GM23338 (cell line): ENCODE data around the gene ADCY3.

Experiments
- CREB1 ChIP-seq: fragments of 250-450 bp; sonication (Bioruptor Pico); IDR thresholded peaks from 2 replicates; pipeline ENCODE4 v1.5.0; 2020; ENCODE audit warnings: low read depth, mild to moderate bottlenecking, moderate library complexity
- CTCF ChIP-seq, 2 experiments: fragments of 200-600 bp in 1 of 2; sonication (generic) in 1 of 2; conservative IDR thresholded peaks; 2 replicates each; pipeline versions ENCODE4 v1.5.1 to v1.6.1; 2016 to 2017; ENCODE audit warnings: antibody characterized with exemption in 2 of 2, low read depth in 2 of 2, mild to moderate bottlenecking in 2 of 2, moderate library complexity in 1 of 2
- ETS1 ChIP-seq: IDR thresholded peaks from 2 replicates; pipeline ENCODE4 v1.6.1; 2016; ENCODE audit warnings: antibody characterized with exemption
- EZH2 ChIP-seq: fragments of 200-600 bp; sonication (generic); IDR thresholded peaks from one replicate; pipeline ENCODE4 v1.8.0; 2017; ENCODE audit warnings: antibody characterized with exemption, mild to moderate bottlenecking, low read depth; ENCODE audit not compliant: unreplicated experiment
- EZH2phosphoT487 ChIP-seq: fragments of 200-600 bp; sonication (generic); IDR thresholded peaks from one replicate; pipeline ENCODE4 v1.8.1; 2018; ENCODE audit warnings: antibody characterized with exemption; ENCODE audit not compliant: unreplicated experiment
- JUNB ChIP-seq: IDR thresholded peaks from one replicate; pipeline ENCODE4 v1.6.1; 2016; ENCODE audit warnings: antibody characterized with exemption; ENCODE audit not compliant: unreplicated experiment
- NANOG ChIP-seq: IDR thresholded peaks from 2 replicates; pipeline ENCODE4 v1.6.1; 2016; ENCODE audit warnings: antibody characterized with exemption, borderline replicate concordance
- POLR2AphosphoS5 ChIP-seq: IDR thresholded peaks from 2 replicates; pipeline ENCODE4 v1.6.1; 2016; ENCODE audit warnings: antibody characterized with exemption, low read depth
- STAT1 ChIP-seq: IDR thresholded peaks from one replicate; pipeline ENCODE4 v1.6.1; 2016; ENCODE audit warnings: antibody characterized with exemption; ENCODE audit not compliant: unreplicated experiment
- ZNF114 ChIP-seq: fragments of 250-450 bp; sonication (Bioruptor Pico); IDR thresholded peaks from 2 replicates; pipeline ENCODE4 v1.5.0; 2020; ENCODE audit warnings: mild to moderate bottlenecking, moderate library complexity
- ZNF331 ChIP-seq: fragments of 250-450 bp; sonication (Bioruptor Pico); IDR thresholded peaks from 2 replicates; pipeline ENCODE4 v1.5.0; 2020; ENCODE audit warnings: low read depth, mild to moderate bottlenecking, moderate library complexity
- TF ChIP-seq, protein P1 (sequence below): IDR thresholded peaks from one replicate; pipeline ENCODE4 v1.6.1; 2018; ENCODE audit warnings: antibody characterized with exemption; ENCODE audit not compliant: unreplicated experiment
- TF ChIP-seq, protein P2 (sequence below): fragments of 250-450 bp; sonication (Bioruptor Pico); IDR thresholded peaks from 2 replicates; pipeline ENCODE4 v1.5.0; 2020; ENCODE audit warnings: mild to moderate bottlenecking, moderate library complexity

DNA sequence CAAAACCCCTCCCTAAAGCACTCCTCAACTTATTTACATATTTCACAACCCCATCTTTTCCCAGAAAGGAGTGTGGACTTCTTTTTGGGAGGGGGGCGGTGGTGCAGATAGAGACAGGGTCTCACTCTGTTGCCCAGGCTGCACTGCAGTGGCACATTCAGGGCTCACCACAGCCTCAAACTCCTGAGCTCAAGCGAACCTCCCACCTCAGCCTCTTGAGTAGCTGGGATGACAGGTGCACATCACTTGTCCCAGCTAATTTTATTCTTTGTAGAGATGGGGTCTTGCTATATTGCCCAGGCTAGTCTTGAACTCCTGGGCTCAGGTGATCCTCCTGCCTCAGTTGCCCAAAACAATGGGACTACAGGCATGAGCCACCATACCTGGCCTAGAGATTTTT is 44.1 kb downstream of the ADCY3 start:
- no peak for TF ChIP-seq CTCF (conservative IDR thresholded peaks at IDR 0.05; ENCODE audit: low read depth in 2 of 2)
- TF ChIP-seq POLR2AphosphoS5 = no peak
- no peak for TF ChIP-seq CREB1 (CRISPR knock-in tag)
- no peak for TF ChIP-seq ZNF331
- no peak for TF ChIP-seq EZH2
- no peak for TF ChIP-seq EZH2phosphoT487
- TF ChIP-seq, protein P1, sequence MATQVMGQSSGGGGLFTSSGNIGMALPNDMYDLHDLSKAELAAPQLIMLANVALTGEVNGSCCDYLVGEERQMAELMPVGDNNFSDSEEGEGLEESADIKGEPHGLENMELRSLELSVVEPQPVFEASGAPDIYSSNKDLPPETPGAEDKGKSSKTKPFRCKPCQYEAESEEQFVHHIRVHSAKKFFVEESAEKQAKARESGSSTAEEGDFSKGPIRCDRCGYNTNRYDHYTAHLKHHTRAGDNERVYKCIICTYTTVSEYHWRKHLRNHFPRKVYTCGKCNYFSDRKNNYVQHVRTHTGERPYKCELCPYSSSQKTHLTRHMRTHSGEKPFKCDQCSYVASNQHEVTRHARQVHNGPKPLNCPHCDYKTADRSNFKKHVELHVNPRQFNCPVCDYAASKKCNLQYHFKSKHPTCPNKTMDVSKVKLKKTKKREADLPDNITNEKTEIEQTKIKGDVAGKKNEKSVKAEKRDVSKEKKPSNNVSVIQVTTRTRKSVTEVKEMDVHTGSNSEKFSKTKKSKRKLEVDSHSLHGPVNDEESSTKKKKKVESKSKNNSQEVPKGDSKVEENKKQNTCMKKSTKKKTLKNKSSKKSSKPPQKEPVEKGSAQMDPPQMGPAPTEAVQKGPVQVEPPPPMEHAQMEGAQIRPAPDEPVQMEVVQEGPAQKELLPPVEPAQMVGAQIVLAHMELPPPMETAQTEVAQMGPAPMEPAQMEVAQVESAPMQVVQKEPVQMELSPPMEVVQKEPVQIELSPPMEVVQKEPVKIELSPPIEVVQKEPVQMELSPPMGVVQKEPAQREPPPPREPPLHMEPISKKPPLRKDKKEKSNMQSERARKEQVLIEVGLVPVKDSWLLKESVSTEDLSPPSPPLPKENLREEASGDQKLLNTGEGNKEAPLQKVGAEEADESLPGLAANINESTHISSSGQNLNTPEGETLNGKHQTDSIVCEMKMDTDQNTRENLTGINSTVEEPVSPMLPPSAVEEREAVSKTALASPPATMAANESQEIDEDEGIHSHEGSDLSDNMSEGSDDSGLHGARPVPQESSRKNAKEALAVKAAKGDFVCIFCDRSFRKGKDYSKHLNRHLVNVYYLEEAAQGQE = no peak
- TF ChIP-seq ZNF114 (CRISPR knock-in tag) = no peak
- TF ChIP-seq NANOG = no peak
- no peak for TF ChIP-seq JUNB
- no peak for TF ChIP-seq STAT1
- TF ChIP-seq ETS1 = no peak
- TF ChIP-seq, protein P2, sequence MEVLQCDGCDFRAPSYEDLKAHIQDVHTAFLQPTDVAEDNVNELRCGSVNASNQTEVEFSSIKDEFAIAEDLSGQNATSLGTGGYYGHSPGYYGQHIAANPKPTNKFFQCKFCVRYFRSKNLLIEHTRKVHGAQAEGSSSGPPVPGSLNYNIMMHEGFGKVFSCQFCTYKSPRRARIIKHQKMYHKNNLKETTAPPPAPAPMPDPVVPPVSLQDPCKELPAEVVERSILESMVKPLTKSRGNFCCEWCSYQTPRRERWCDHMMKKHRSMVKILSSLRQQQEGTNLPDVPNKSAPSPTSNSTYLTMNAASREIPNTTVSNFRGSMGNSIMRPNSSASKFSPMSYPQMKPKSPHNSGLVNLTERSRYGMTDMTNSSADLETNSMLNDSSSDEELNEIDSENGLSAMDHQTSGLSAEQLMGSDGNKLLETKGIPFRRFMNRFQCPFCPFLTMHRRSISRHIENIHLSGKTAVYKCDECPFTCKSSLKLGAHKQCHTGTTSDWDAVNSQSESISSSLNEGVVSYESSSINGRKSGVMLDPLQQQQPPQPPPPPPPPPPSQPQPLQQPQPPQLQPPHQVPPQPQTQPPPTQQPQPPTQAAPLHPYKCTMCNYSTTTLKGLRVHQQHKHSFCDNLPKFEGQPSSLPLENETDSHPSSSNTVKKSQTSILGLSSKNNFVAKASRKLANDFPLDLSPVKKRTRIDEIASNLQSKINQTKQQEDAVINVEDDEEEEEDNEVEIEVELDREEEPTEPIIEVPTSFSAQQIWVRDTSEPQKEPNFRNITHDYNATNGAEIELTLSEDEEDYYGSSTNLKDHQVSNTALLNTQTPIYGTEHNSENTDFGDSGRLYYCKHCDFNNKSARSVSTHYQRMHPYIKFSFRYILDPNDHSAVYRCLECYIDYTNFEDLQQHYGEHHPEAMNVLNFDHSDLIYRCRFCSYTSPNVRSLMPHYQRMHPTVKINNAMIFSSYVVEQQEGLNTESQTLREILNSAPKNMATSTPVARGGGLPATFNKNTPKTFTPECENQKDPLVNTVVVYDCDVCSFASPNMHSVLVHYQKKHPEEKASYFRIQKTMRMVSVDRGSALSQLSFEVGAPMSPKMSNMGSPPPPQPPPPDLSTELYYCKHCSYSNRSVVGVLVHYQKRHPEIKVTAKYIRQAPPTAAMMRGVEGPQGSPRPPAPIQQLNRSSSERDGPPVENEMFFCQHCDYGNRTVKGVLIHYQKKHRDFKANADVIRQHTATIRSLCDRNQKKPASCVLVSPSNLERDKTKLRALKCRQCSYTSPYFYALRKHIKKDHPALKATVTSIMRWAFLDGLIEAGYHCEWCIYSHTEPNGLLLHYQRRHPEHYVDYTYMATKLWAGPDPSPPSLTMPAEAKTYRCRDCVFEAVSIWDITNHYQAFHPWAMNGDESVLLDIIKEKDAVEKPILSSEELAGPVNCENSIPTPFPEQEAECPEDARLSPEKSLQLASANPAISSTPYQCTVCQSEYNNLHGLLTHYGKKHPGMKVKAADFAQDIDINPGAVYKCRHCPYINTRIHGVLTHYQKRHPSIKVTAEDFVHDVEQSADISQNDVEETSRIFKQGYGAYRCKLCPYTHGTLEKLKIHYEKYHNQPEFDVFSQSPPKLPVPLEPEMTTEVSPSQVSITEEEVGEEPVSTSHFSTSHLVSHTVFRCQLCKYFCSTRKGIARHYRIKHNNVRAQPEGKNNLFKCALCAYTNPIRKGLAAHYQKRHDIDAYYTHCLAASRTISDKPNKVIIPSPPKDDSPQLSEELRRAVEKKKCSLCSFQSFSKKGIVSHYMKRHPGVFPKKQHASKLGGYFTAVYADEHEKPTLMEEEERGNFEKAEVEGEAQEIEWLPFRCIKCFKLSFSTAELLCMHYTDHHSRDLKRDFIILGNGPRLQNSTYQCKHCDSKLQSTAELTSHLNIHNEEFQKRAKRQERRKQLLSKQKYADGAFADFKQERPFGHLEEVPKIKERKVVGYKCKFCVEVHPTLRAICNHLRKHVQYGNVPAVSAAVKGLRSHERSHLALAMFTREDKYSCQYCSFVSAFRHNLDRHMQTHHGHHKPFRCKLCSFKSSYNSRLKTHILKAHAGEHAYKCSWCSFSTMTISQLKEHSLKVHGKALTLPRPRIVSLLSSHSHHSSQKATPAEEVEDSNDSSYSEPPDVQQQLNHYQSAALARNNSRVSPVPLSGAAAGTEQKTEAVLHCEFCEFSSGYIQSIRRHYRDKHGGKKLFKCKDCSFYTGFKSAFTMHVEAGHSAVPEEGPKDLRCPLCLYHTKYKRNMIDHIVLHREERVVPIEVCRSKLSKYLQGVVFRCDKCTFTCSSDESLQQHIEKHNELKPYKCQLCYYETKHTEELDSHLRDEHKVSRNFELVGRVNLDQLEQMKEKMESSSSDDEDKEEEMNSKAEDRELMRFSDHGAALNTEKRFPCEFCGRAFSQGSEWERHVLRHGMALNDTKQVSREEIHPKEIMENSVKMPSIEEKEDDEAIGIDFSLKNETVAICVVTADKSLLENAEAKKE (CRISPR knock-in tag) = no peak
